ENCODE data around the gene TAF4B. TPM values are rescaled to one million over a fixed set of nuclear protein-coding genes. Genes with fewer than 3 reads are reported as not detected.

The TAF4B gene
- total RNA-seq, 1 donor from 2014 or later = 1.4 TPM

- H3K4me1 Mint-ChIP-seq (ENCODE audit: low read depth, unreplicated experiment) = no peaks in the 10 kb centered on the region
- DNase-seq = no peak
- H3K27ac Mint-ChIP-seq (ENCODE audit: unreplicated experiment) = no peak overlapping the region
- no peak overlapping the region for H3K4me3 Mint-ChIP-seq (ENCODE audit: unreplicated experiment)
- H3K27me3 Mint-ChIP-seq (ENCODE audit: unreplicated experiment) = peaks cover 4% of the 10 kb centered on the region
- no peaks in the 10 kb centered on the region for H3K36me3 Mint-ChIP-seq (ENCODE audit: unreplicated experiment)
- TF ChIP-seq, protein P1, sequence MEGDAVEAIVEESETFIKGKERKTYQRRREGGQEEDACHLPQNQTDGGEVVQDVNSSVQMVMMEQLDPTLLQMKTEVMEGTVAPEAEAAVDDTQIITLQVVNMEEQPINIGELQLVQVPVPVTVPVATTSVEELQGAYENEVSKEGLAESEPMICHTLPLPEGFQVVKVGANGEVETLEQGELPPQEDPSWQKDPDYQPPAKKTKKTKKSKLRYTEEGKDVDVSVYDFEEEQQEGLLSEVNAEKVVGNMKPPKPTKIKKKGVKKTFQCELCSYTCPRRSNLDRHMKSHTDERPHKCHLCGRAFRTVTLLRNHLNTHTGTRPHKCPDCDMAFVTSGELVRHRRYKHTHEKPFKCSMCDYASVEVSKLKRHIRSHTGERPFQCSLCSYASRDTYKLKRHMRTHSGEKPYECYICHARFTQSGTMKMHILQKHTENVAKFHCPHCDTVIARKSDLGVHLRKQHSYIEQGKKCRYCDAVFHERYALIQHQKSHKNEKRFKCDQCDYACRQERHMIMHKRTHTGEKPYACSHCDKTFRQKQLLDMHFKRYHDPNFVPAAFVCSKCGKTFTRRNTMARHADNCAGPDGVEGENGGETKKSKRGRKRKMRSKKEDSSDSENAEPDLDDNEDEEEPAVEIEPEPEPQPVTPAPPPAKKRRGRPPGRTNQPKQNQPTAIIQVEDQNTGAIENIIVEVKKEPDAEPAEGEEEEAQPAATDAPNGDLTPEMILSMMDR (IDR thresholded peaks at IDR 0.05; ENCODE audit: partially characterized antibody, unreplicated experiment) = no peak
- H3K9me3 Mint-ChIP-seq (ENCODE audit: unreplicated experiment) = no peaks in the 10 kb centered on the region
Measured at GRCh38 chr18:26406854-26407517, 180.7 kb downstream of the TAF4B start.

GRCh38 chr18:26407736-26408601 is 181.7 kb downstream of the TAF4B start:
- H3K27me3 Mint-ChIP-seq (ENCODE audit: unreplicated experiment) = peaks cover 4% of the 10 kb centered on the region
- DNase-seq = no peak
- TF ChIP-seq, protein P1 (IDR thresholded peaks at IDR 0.05; ENCODE audit: partially characterized antibody, unreplicated experiment) = no peak
- H3K27ac Mint-ChIP-seq (ENCODE audit: unreplicated experiment) = no peak overlapping the region
- H3K4me1 Mint-ChIP-seq (ENCODE audit: low read depth, unreplicated experiment) = no peaks in the 10 kb centered on the region
- no peaks in the 10 kb centered on the region for H3K9me3 Mint-ChIP-seq (ENCODE audit: unreplicated experiment)
- no peaks in the 10 kb centered on the region for H3K36me3 Mint-ChIP-seq (ENCODE audit: unreplicated experiment)
- no peak overlapping the region for H3K4me3 Mint-ChIP-seq (ENCODE audit: unreplicated experiment)

GRCh38 chr18:26409091-26409490 is 182.8 kb downstream of the TAF4B start:
- DNase-seq = no peak
- Mint-ChIP-seq H3K36me3 (ENCODE audit: unreplicated experiment) (no peaks in the 10 kb centered on the region), H3K4me1 (ENCODE audit: low read depth, unreplicated experiment) (no peaks in the 10 kb centered on the region), H3K9me3 (ENCODE audit: unreplicated experiment) (no peaks in the 10 kb centered on the region), H3K27ac (ENCODE audit: unreplicated experiment) (no peak overlapping the region), H3K4me3 (ENCODE audit: unreplicated experiment) (no peak overlapping the region), H3K27me3 (ENCODE audit: unreplicated experiment) (peaks cover 4% of the 10 kb centered on the region)
- TF ChIP-seq, protein P1 (IDR thresholded peaks at IDR 0.05; ENCODE audit: partially characterized antibody, unreplicated experiment) = no peak

GRCh38 chr18:26414901-26415440 is 188.7 kb downstream of the TAF4B start:
- H3K27ac Mint-ChIP-seq (ENCODE audit: unreplicated experiment) = no peak overlapping the region
- no peaks in the 10 kb centered on the region for H3K36me3 Mint-ChIP-seq (ENCODE audit: unreplicated experiment)
- H3K27me3 Mint-ChIP-seq (ENCODE audit: unreplicated experiment) = peaks cover 2% of the 10 kb centered on the region
- no peak overlapping the region for H3K4me3 Mint-ChIP-seq (ENCODE audit: unreplicated experiment)
- H3K4me1 Mint-ChIP-seq (ENCODE audit: low read depth, unreplicated experiment) = no peaks in the 10 kb centered on the region
- TF ChIP-seq, protein P1 (IDR thresholded peaks at IDR 0.05; ENCODE audit: partially characterized antibody, unreplicated experiment) = no peak
- no peak for DNase-seq
- H3K9me3 Mint-ChIP-seq (ENCODE audit: unreplicated experiment) = peaks cover 3% of the 10 kb centered on the region

All from glutamatergic neuron (in vitro differentiated cells).